ENCODE measurements around the gene MAPKBP1. TPM values are rescaled to one million over a fixed set of nuclear protein-coding genes. Genes with fewer than 3 reads are reported as not detected.

MAPKBP1 gene
- total RNA-seq, 1 donor from 2014 or later: 11.9 TPM

GRCh38 chr15:41847206-41847605 is 72.9 kb downstream of the MAPKBP1 start:
- DNase-seq (ENCODE audit: low read depth): no peak
- peaks cover 4% of the 10 kb centered on the region for H3K27me3 ChIP-seq (ENCODE audit: control insufficient read depth, insufficient read depth, low read length)
- H3K36me3 ChIP-seq (ENCODE audit: control insufficient read depth, insufficient read depth, low read length): no peaks in the 10 kb centered on the region
- H3K4me3 ChIP-seq (ENCODE audit: low read depth, low read length): no peak overlapping the region
- no peak for TF ChIP-seq CTCF (IDR thresholded peaks at IDR 0.05; ENCODE audit: insufficient read depth, low read length, poor library complexity, severe bottlenecking)

GRCh38 chr15:41847981-41848380 is 73.7 kb downstream of the MAPKBP1 start:
- Histone ChIP-seq H3K27me3 (ENCODE audit: control insufficient read depth, insufficient read depth, low read length) (peaks cover 7% of the 10 kb centered on the region), H3K36me3 (ENCODE audit: control insufficient read depth, insufficient read depth, low read length) (no peaks in the 10 kb centered on the region)

GRCh38 chr15:41848631-41849030 is 74.3 kb downstream of the MAPKBP1 start:
- H3K36me3 ChIP-seq (ENCODE audit: control insufficient read depth, insufficient read depth, low read length): no peaks in the 10 kb centered on the region
- no peak overlapping the region for H3K4me3 ChIP-seq (ENCODE audit: low read depth, low read length)
- no peak for TF ChIP-seq CTCF (IDR thresholded peaks at IDR 0.05; ENCODE audit: insufficient read depth, low read length, poor library complexity, severe bottlenecking)
- no peak for DNase-seq (ENCODE audit: low read depth)
- H3K27me3 ChIP-seq (ENCODE audit: control insufficient read depth, insufficient read depth, low read length): peaks cover 13% of the 10 kb centered on the region

More at GRCh38 chr15:41847981-41848380, 73.7 kb downstream of the MAPKBP1 start:
- DNase-seq (ENCODE audit: low read depth): no peak
- no peak overlapping the region for H3K4me3 ChIP-seq (ENCODE audit: low read depth, low read length)
- TF ChIP-seq CTCF (IDR thresholded peaks at IDR 0.05; ENCODE audit: insufficient read depth, low read length, poor library complexity, severe bottlenecking): no peak

- no peak for DNase-seq (ENCODE audit: low read depth)
- TF ChIP-seq CTCF (IDR thresholded peaks at IDR 0.05; ENCODE audit: insufficient read depth, low read length, poor library complexity, severe bottlenecking): no peak
- Histone ChIP-seq H3K27me3 (ENCODE audit: control insufficient read depth, insufficient read depth, low read length) (peaks cover 13% of the 10 kb centered on the region), H3K36me3 (ENCODE audit: control insufficient read depth, insufficient read depth, low read length) (no peaks in the 10 kb centered on the region), H3K4me3 (ENCODE audit: low read depth, low read length) (no peak overlapping the region)
Measured at GRCh38 chr15:41849204-41849603, 74.9 kb downstream of the MAPKBP1 start.

GRCh38 chr15:41849861-41850260 is 75.6 kb downstream of the MAPKBP1 start:
- H3K27me3 ChIP-seq (ENCODE audit: control insufficient read depth, insufficient read depth, low read length): peaks cover 13% of the 10 kb centered on the region
- no peaks in the 10 kb centered on the region for H3K36me3 ChIP-seq (ENCODE audit: control insufficient read depth, insufficient read depth, low read length)
- DNase-seq (ENCODE audit: low read depth): no peak
- no peak overlapping the region for H3K4me3 ChIP-seq (ENCODE audit: low read depth, low read length)
- no peak for TF ChIP-seq CTCF (IDR thresholded peaks at IDR 0.05; ENCODE audit: insufficient read depth, low read length, poor library complexity, severe bottlenecking)

- no peaks in the 10 kb centered on the region for H3K36me3 ChIP-seq (ENCODE audit: control insufficient read depth, insufficient read depth, low read length)
- TF ChIP-seq CTCF (IDR thresholded peaks at IDR 0.05; ENCODE audit: insufficient read depth, low read length, poor library complexity, severe bottlenecking): no peak
- H3K4me3 ChIP-seq (ENCODE audit: low read depth, low read length): no peak overlapping the region
- H3K27me3 ChIP-seq (ENCODE audit: control insufficient read depth, insufficient read depth, low read length): peaks cover 17% of the 10 kb centered on the region
- DNase-seq (ENCODE audit: low read depth): no peak
Measured at GRCh38 chr15:41850482-41851166, 76.3 kb downstream of the MAPKBP1 start.

Data from kidney epithelial cell (primary cell).